ENCODE results near the gene AP2A2. TPM values are rescaled to one million over a fixed set of nuclear protein-coding genes. Genes with fewer than 3 reads are reported as not detected.
A peak's percentile ranks its signal among the peaks of the same experiment; 100 is the strongest.

Gene AP2A2
- total RNA-seq, 1 donor from 2014 or later, result 228 TPM

- Mint-ChIP-seq H3K27ac (ENCODE audit: unreplicated experiment) (no peak overlapping the region), H3K36me3 (ENCODE audit: unreplicated experiment) (peaks cover 4% of the 10 kb centered on the region), H3K9me3 (ENCODE audit: unreplicated experiment) (peaks cover 12% of the 10 kb centered on the region), H3K4me1 (ENCODE audit: low read depth, unreplicated experiment) (peaks cover 21% of the 10 kb centered on the region), H3K4me3 (ENCODE audit: unreplicated experiment) (peak overlapping the region; percentile 96), H3K27me3 (ENCODE audit: unreplicated experiment) (peaks cover 13% of the 10 kb centered on the region)
- DNase-seq, result no peak
- TF ChIP-seq CTCF (IDR thresholded peaks at IDR 0.05; ENCODE audit: partially characterized antibody, unreplicated experiment), result no peak
These were observed 2.2 kb downstream of the AP2A2 start for GRCh38 chr11:927871-928270.

- peak overlapping the region; percentile 43 for H3K27ac Mint-ChIP-seq (ENCODE audit: unreplicated experiment)
- TF ChIP-seq CTCF (IDR thresholded peaks at IDR 0.05; ENCODE audit: partially characterized antibody, unreplicated experiment), result no peak
- no peak for DNase-seq
- H3K9me3 Mint-ChIP-seq (ENCODE audit: unreplicated experiment), result peaks cover 7% of the 10 kb centered on the region
- H3K36me3 Mint-ChIP-seq (ENCODE audit: unreplicated experiment), result peaks cover 4% of the 10 kb centered on the region
- H3K4me3 Mint-ChIP-seq (ENCODE audit: unreplicated experiment), result peak overlapping the region; percentile 96
- peaks cover 27% of the 10 kb centered on the region for H3K4me1 Mint-ChIP-seq (ENCODE audit: low read depth, unreplicated experiment)
- peaks cover 9% of the 10 kb centered on the region for H3K27me3 Mint-ChIP-seq (ENCODE audit: unreplicated experiment)
These were observed 3.1 kb downstream of the AP2A2 start for GRCh38 chr11:928786-929185.

- H3K27ac Mint-ChIP-seq (ENCODE audit: unreplicated experiment), result no peak overlapping the region
- TF ChIP-seq CTCF (IDR thresholded peaks at IDR 0.05; ENCODE audit: partially characterized antibody, unreplicated experiment), result no peak
- peaks cover 8% of the 10 kb centered on the region for H3K27me3 Mint-ChIP-seq (ENCODE audit: unreplicated experiment)
These were observed 3.7 kb downstream of the AP2A2 start for GRCh38 chr11:929405-929804.

GRCh38 chr11:931385-931784, 5.7 kb downstream of the AP2A2 start:
- TF ChIP-seq CTCF (IDR thresholded peaks at IDR 0.05; ENCODE audit: partially characterized antibody, unreplicated experiment), result no peak
- Mint-ChIP-seq H3K27me3 (ENCODE audit: unreplicated experiment) (peaks cover 6% of the 10 kb centered on the region), H3K4me1 (ENCODE audit: low read depth, unreplicated experiment) (peaks cover 27% of the 10 kb centered on the region), H3K36me3 (ENCODE audit: unreplicated experiment) (peaks cover 4% of the 10 kb centered on the region), H3K27ac (ENCODE audit: unreplicated experiment) (no peak overlapping the region), H3K4me3 (ENCODE audit: unreplicated experiment) (peak overlapping the region; percentile 53), H3K9me3 (ENCODE audit: unreplicated experiment) (peaks cover 5% of the 10 kb centered on the region)
- no peak for DNase-seq

More at GRCh38 chr11:929405-929804, 3.7 kb downstream of the AP2A2 start:
- peaks cover 4% of the 10 kb centered on the region for H3K36me3 Mint-ChIP-seq (ENCODE audit: unreplicated experiment)
- peaks cover 27% of the 10 kb centered on the region for H3K4me1 Mint-ChIP-seq (ENCODE audit: low read depth, unreplicated experiment)
- peaks cover 6% of the 10 kb centered on the region for H3K9me3 Mint-ChIP-seq (ENCODE audit: unreplicated experiment)
- DNase-seq, result no peak
- no peak overlapping the region for H3K4me3 Mint-ChIP-seq (ENCODE audit: unreplicated experiment)

- Mint-ChIP-seq H3K4me3 (ENCODE audit: unreplicated experiment) (peak overlapping the region; percentile 30), H3K36me3 (ENCODE audit: unreplicated experiment) (peaks cover 4% of the 10 kb centered on the region)
These were observed 6.8 kb downstream of the AP2A2 start for GRCh38 chr11:932435-932834.

More at GRCh38 chr11:932435-932834, 6.8 kb downstream of the AP2A2 start:
- no peak for DNase-seq
- no peaks in the 10 kb centered on the region for H3K9me3 Mint-ChIP-seq (ENCODE audit: unreplicated experiment)
- H3K4me1 Mint-ChIP-seq (ENCODE audit: low read depth, unreplicated experiment), result peaks cover 25% of the 10 kb centered on the region
- H3K27me3 Mint-ChIP-seq (ENCODE audit: unreplicated experiment), result no peaks in the 10 kb centered on the region
- no peak for TF ChIP-seq CTCF (IDR thresholded peaks at IDR 0.05; ENCODE audit: partially characterized antibody, unreplicated experiment)
- no peak overlapping the region for H3K27ac Mint-ChIP-seq (ENCODE audit: unreplicated experiment)

All from glutamatergic neuron (in vitro differentiated cells).